Middle frontal gyrus (tissue), 1 donor: ENCODE measurements around the gene BIN1.

Experiments used
- DNase-seq: peaks from one replicate; pipeline ENCODE4 v3.0.0-alpha.2; 2015; ENCODE audit warnings: low spot score; ENCODE audit errors: extremely low spot score

BIN1 gene

DNA sequence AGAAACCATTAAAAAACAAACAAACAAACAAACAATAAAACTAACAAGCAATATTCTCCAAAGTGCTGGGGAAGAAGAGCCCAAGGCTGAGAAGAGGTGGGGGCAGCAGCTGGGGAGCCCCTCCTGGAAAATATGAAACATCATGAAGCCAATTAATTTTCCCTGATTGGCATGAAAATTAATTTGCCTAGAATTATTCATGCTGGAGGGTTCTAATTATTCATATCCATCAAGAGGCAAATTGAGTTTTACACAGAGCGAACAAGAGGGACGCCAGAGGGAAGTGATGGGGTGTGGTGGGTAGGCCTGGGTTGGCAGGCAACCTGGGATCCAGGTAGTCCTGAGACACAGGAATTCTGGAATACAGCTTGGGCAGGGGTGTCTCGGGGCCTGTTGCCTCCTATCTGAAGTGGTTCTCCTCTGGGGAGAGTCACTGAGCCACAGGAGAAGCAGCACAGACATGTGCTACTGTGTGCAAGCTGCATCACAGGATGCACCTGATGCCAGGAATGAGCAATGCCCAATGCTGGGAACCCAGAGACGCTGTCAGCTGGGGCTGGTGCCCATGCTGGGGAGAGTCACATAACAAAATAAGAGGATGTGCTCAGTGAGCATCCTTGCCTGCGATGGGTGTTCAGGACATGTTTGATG lies 107.7 kb downstream of the BIN1 start:
- DNase-seq: no peak

DNA sequence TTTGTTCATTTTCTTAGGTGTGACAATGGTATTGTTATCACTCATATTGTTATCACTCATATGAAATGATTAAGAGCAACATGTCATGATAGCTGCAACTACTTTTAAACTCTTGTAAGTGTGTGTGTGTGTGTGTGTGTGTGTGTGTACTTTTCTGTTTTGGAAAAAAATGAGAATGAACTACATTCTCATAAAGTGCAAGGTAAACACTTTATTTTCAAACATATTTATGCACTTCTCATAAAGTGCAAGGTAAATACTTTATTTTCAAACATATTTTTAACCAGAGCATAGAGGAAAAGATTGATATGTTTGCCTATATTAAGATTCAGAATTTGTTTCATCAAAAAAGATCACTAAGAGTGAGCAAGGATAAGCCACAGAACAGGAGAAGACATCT lies 108.5 kb downstream of the BIN1 start:
- no peak for DNase-seq
